GM12878 (cell line): ENCODE data around the gene OR2H1. TPM values are rescaled to one million over a fixed set of nuclear protein-coding genes. Genes with fewer than 3 reads are reported as not detected.

ENCODE experiments used
- ATAC-seq: fragments of 200-7000 bp; cut with Tn5 transposase; 3 replicates; pipeline ENCODE4 v1.9.1; 2020; ENCODE audit warnings: mild to moderate bottlenecking, moderate library complexity
- BruUV-seq: library from RNA; stranded (reverse); fragments of 400-500 nt; replicated peaks from 2 replicates; lab custom pipeline; 2021; lab: Mats Ljungman, UMichigan
- CTCF ChIA-PET: fragments of 300-600 bp; sonication (Branson Sonifier 250); formaldehyde crosslinking; extraction: SDS; loops from one replicate; lab custom pipeline; 2021; ENCODE audit warnings: inconsistent platforms; lab: Yijun Ruan, JAX
- POLR2A ChIA-PET: fragments of 350-600 bp; formaldehyde crosslinking; extraction: SDS; loops from one replicate; lab custom pipeline; 2021; ENCODE audit warnings: inconsistent platforms; lab: Charles Lee
- RAD21 ChIA-PET: fragments of 300-600 bp; sonication (Branson Sonifier 250); formaldehyde crosslinking; loops from one replicate; lab custom pipeline; 2023; ENCODE audit warnings: antibody characterized with exemption; ENCODE audit not compliant: unreplicated experiment; lab: Charles Lee
- SMC1A ChIA-PET: fragments of 300-600 bp; sonication (Branson Sonifier 250); formaldehyde crosslinking; loops from one replicate; lab custom pipeline; 2023; ENCODE audit not compliant: unreplicated experiment, uncharacterized antibody; lab: Charles Lee
- DNase-seq: peaks from one replicate; pipeline ENCODE4 v3.0.0-alpha.2; 2011; ENCODE audit warnings: low read depth, low spot score
- FAIRE-seq: peaks from 3 replicates; lab custom pipeline; 2011; peaks lifted over from hg19 to GRCh38; lab: Jason Lieb, UNC
- H2AFZ ChIP-seq: 2 replicates; pipeline ENCODE4 v1.6.0; 2011; ENCODE audit warnings: low read depth, low read length, control low read depth; ENCODE audit not compliant: control insufficient read depth
- H3K27ac ChIP-seq: 2 replicates; pipeline ENCODE4 v1.5.1; 2011; ENCODE audit warnings: control low read depth; ENCODE audit not compliant: control insufficient read depth, insufficient read depth
- H3K27me3 ChIP-seq, 2 experiments: replicated peaks in 1 of 2; 2 replicates each; pipeline versions ENCODE4 v1.6.0 to v1.6.1; 2011; ENCODE audit warnings: low read length in 1 of 2; ENCODE audit not compliant: control insufficient read depth in 2 of 2, insufficient read depth in 2 of 2
- H3K36me3 ChIP-seq, 2 experiments: 2 replicates each; pipeline ENCODE4 v1.5.1; 2011; ENCODE audit warnings: low read length in 1 of 2; ENCODE audit not compliant: control insufficient read depth in 2 of 2, insufficient read depth in 2 of 2
- H3K4me1 ChIP-seq: 2 replicates; pipeline ENCODE4 v1.6.1; 2011; ENCODE audit warnings: mild to moderate bottlenecking, low read length, moderate library complexity, mixed read lengths; ENCODE audit not compliant: control insufficient read depth, insufficient read depth
- H3K4me2 ChIP-seq: 2 replicates; pipeline ENCODE4 v1.6.0; 2011; ENCODE audit warnings: control low read depth; ENCODE audit not compliant: control insufficient read depth, insufficient read depth
- H3K4me3 ChIP-seq: fragments of 200-600 bp; sonication (generic); 2 replicates; pipeline ENCODE4 v1.5.1; 2016
- H3K79me2 ChIP-seq: 2 replicates; pipeline ENCODE4 v1.6.0; 2011; ENCODE audit warnings: low read length; ENCODE audit not compliant: control insufficient read depth, insufficient read depth
- H3K9ac ChIP-seq: 2 replicates; pipeline ENCODE4 v1.8.0; 2011; ENCODE audit warnings: low read length, control low read depth, mixed read lengths; ENCODE audit not compliant: control insufficient read depth, insufficient read depth
- H3K9me3 ChIP-seq: replicated peaks from 3 replicates; pipeline ENCODE4 v1.5.1; 2011; ENCODE audit warnings: mild to moderate bottlenecking, low read length; ENCODE audit not compliant: control insufficient read depth, insufficient read depth
- H4K20me1 ChIP-seq: 2 replicates; pipeline ENCODE4 v1.6.0; 2011; ENCODE audit not compliant: control insufficient read depth, insufficient read depth
- BHLHE40 ChIP-seq, 2 experiments: fragments of 450-650 bp in 1 of 2; IDR thresholded peaks; 2 replicates each; pipeline ENCODE4 v1.6.1; 2011 to 2017; ENCODE audit warnings: low read depth in 2 of 2, borderline replicate concordance in 1 of 2, improper control_type of control experiment in 1 of 2, low read length in 1 of 2, mild to moderate bottlenecking in 1 of 2
- EGR1 ChIP-seq, 2 experiments: IDR thresholded peaks; 1 replicate in 1 of 2; 2 replicates in 1 of 2; pipeline ENCODE4 v1.6.1; 2011 to 2012; ENCODE audit warnings: low read depth in 2 of 2, low read length in 2 of 2, borderline replicate concordance in 1 of 2, mild to moderate bottlenecking in 1 of 2, moderate library complexity in 1 of 2
- MTA2 ChIP-seq: fragments of 450-650 bp; IDR thresholded peaks from 2 replicates; pipeline ENCODE4 v1.6.1; 2016; ENCODE audit warnings: low read depth, mild to moderate bottlenecking, moderate library complexity
- MTA3 ChIP-seq: IDR thresholded peaks from 2 replicates; pipeline ENCODE4 v1.6.1; 2012; ENCODE audit warnings: low read length, inconsistent platforms, borderline replicate concordance
- NFXL1 ChIP-seq: fragments of 450-650 bp; IDR thresholded peaks from 2 replicates; pipeline ENCODE4 v1.6.1; 2017; ENCODE audit warnings: antibody characterized with exemption, mild to moderate bottlenecking, borderline replicate concordance
- NFYA ChIP-seq: IDR thresholded peaks from 2 replicates; pipeline ENCODE4 v1.6.1; 2011; ENCODE audit warnings: low read depth, mild to moderate bottlenecking, low read length, improper control_type of control experiment, borderline replicate concordance
- RUNX3 ChIP-seq: IDR thresholded peaks from 2 replicates; pipeline ENCODE4 v1.6.1; 2012; ENCODE audit warnings: low read length, inconsistent platforms
- SUPT20H ChIP-seq: IDR thresholded peaks from 2 replicates; pipeline ENCODE4 v1.6.1; 2011; ENCODE audit warnings: low read depth, mild to moderate bottlenecking, low read length, moderate library complexity, borderline replicate concordance; ENCODE audit not compliant: control insufficient read depth
- WGBS: methylation state at CpG from one replicate; pipeline ENCODE4 v1.1.6; 2016; ENCODE audit warnings: low lambda C conversion rate; ENCODE audit not compliant: insufficient replicate concordance, insufficient coverage; ENCODE audit errors: missing lambda C conversion rate; 5-methylcytosine and 5-hydroxymethylcytosine counted together
- in situ Hi-C: fragments of 300-500 bp; cut with MboI; formaldehyde crosslinking; loops from 9 replicates; pipeline ENCODE4 v1.14.3; 2018; ENCODE audit warnings: mixed read lengths
- intact Hi-C: fragments of 100-400 bp; cut with micrococcal nuclease; formaldehyde crosslinking; loops from one replicate; pipeline ENCODE4 v1.14.2; 2022; ENCODE audit not compliant: unreplicated experiment
- polyA plus RNA-seq, 11 experiments: library from polyadenylated mRNA; depleted of rRNA in 4 of 11; unstranded in 6 of 11; stranded (reverse) in 5 of 11; fragments of >200 nt; fragmentation: Nextera tagmentation in 4 of 11; fragmentation: Illumina TruSeq in 1 of 11; extraction: Ambion mirVana in 4 of 11; extraction: Trizol in 1 of 11; gene quantifications; 1 replicate in 1 of 11; 2 replicates in 10 of 11; pipeline versions ENCODE4 v1.2.1 to v1.2.3, GENCODE V29; 2011 to 2016; ENCODE audit warnings: inconsistent platforms in 2 of 11, missing spikeins in 2 of 11, low read depth in 1 of 11
- total RNA-seq, 4 experiments: library from RNA; depleted of rRNA in 3 of 4; stranded (reverse); fragments of >200 nt in 3 of 4; fragmentation: Illumina TruSeq in 1 of 4; extraction: Trizol in 1 of 4; gene quantifications; 2 replicates each; pipeline versions ENCODE4 v1.2.1 to v1.2.3, GENCODE V29; 2013 to 2021
- TF ChIP-seq, protein P1 (sequence below): fragments of 150-350 bp; IDR thresholded peaks from 2 replicates; pipeline ENCODE4 v1.6.1; 2016; ENCODE audit warnings: low read depth, low read length
- TF ChIP-seq, protein P2 (sequence below): fragments of 450-650 bp; IDR thresholded peaks from 2 replicates; pipeline ENCODE4 v1.6.1; 2017; ENCODE audit warnings: low read depth, mild to moderate bottlenecking, moderate library complexity
- TF ChIP-seq, protein P3 (sequence below): IDR thresholded peaks from 2 replicates; pipeline ENCODE4 v1.6.1; 2012; ENCODE audit warnings: improper control_type of control experiment, low read depth, low read length; ENCODE audit not compliant: insufficient replicate concordance

The OR2H1 gene
- total and polyA plus RNA-seq, 10 of the 15 experiments (the other 5 are each of a cell fraction or from before 2014, with no cell fraction given) = not detected

DNA sequence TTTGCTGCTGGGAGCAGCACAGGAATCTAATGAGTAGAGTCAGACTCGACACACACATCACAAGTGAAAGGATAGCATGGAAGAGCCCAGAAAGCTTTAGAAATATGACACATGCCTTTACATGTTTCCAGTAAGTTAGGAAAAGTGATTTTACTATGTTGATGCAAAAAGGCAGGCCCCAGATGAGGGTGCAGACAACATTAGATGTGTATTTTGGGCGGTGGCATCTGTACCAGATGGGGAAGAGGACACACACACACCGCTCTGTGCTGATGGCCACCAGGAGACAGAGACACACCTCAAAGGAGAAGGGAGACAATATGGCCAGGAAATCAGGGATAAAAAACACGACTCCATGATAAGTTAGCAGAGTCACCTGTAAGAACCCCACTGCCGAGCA, 30.2 kb downstream of the OR2H1 start:
- POLR2A ChIA-PET = no interaction called here
- SMC1A ChIA-PET = no interaction called here
- intact Hi-C loops = no loop called here
- Histone ChIP-seq H3K4me2 (no peak overlapping the region), H4K20me1 (no peaks in the 10 kb centered on the region), H2AFZ (no peak overlapping the region), H3K27me3 (no peaks in the 10 kb centered on the region; a peak in 1 of 4 replicates), H3K36me3 (no peaks in the 10 kb centered on the region), H3K9me3 (no peaks in the 10 kb centered on the region), H3K27ac (no peak overlapping the region), H3K79me2 (no peaks in the 10 kb centered on the region), H3K4me1 (no peaks in the 10 kb centered on the region), H3K4me3 (no peak overlapping the region), H3K9ac (no peak overlapping the region)
- no TSS peak for BruUV-seq
- TF ChIP-seq NFYA = no peak
- TF ChIP-seq, protein P1, sequence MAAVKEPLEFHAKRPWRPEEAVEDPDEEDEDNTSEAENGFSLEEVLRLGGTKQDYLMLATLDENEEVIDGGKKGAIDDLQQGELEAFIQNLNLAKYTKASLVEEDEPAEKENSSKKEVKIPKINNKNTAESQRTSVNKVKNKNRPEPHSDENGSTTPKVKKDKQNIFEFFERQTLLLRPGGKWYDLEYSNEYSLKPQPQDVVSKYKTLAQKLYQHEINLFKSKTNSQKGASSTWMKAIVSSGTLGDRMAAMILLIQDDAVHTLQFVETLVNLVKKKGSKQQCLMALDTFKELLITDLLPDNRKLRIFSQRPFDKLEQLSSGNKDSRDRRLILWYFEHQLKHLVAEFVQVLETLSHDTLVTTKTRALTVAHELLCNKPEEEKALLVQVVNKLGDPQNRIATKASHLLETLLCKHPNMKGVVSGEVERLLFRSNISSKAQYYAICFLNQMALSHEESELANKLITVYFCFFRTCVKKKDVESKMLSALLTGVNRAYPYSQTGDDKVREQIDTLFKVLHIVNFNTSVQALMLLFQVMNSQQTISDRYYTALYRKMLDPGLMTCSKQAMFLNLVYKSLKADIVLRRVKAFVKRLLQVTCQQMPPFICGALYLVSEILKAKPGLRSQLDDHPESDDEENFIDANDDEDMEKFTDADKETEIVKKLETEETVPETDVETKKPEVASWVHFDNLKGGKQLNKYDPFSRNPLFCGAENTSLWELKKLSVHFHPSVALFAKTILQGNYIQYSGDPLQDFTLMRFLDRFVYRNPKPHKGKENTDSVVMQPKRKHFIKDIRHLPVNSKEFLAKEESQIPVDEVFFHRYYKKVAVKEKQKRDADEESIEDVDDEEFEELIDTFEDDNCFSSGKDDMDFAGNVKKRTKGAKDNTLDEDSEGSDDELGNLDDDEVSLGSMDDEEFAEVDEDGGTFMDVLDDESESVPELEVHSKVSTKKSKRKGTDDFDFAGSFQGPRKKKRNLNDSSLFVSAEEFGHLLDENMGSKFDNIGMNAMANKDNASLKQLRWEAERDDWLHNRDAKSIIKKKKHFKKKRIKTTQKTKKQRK = no peak
- TF ChIP-seq, protein P2, sequence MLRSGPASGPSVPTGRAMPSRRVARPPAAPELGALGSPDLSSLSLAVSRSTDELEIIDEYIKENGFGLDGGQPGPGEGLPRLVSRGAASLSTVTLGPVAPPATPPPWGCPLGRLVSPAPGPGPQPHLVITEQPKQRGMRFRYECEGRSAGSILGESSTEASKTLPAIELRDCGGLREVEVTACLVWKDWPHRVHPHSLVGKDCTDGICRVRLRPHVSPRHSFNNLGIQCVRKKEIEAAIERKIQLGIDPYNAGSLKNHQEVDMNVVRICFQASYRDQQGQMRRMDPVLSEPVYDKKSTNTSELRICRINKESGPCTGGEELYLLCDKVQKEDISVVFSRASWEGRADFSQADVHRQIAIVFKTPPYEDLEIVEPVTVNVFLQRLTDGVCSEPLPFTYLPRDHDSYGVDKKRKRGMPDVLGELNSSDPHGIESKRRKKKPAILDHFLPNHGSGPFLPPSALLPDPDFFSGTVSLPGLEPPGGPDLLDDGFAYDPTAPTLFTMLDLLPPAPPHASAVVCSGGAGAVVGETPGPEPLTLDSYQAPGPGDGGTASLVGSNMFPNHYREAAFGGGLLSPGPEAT = no peak
- TF ChIP-seq NFXL1 = no peak
- TF ChIP-seq SUPT20H = no peak
- no peak for TF ChIP-seq EGR1 (IDR thresholded peaks at IDR 0.05; ENCODE audit: borderline replicate concordance in 1 of 2, low read depth in 2 of 2, low read length in 2 of 2)
- no peak for TF ChIP-seq BHLHE40 (IDR thresholded peaks at IDR 0.05; ENCODE audit: borderline replicate concordance in 1 of 2, low read depth in 2 of 2, low read length in 1 of 2)
- TF ChIP-seq, protein P3, sequence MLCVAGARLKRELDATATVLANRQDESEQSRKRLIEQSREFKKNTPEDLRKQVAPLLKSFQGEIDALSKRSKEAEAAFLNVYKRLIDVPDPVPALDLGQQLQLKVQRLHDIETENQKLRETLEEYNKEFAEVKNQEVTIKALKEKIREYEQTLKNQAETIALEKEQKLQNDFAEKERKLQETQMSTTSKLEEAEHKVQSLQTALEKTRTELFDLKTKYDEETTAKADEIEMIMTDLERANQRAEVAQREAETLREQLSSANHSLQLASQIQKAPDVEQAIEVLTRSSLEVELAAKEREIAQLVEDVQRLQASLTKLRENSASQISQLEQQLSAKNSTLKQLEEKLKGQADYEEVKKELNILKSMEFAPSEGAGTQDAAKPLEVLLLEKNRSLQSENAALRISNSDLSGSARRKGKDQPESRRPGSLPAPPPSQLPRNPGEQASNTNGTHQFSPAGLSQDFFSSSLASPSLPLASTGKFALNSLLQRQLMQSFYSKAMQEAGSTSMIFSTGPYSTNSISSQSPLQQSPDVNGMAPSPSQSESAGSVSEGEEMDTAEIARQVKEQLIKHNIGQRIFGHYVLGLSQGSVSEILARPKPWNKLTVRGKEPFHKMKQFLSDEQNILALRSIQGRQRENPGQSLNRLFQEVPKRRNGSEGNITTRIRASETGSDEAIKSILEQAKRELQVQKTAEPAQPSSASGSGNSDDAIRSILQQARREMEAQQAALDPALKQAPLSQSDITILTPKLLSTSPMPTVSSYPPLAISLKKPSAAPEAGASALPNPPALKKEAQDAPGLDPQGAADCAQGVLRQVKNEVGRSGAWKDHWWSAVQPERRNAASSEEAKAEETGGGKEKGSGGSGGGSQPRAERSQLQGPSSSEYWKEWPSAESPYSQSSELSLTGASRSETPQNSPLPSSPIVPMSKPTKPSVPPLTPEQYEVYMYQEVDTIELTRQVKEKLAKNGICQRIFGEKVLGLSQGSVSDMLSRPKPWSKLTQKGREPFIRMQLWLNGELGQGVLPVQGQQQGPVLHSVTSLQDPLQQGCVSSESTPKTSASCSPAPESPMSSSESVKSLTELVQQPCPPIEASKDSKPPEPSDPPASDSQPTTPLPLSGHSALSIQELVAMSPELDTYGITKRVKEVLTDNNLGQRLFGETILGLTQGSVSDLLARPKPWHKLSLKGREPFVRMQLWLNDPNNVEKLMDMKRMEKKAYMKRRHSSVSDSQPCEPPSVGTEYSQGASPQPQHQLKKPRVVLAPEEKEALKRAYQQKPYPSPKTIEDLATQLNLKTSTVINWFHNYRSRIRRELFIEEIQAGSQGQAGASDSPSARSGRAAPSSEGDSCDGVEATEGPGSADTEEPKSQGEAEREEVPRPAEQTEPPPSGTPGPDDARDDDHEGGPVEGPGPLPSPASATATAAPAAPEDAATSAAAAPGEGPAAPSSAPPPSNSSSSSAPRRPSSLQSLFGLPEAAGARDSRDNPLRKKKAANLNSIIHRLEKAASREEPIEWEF = no peak
- no peak for TF ChIP-seq MTA2
- no peak for TF ChIP-seq RUNX3
- no peak for TF ChIP-seq MTA3
- no peak for DNase-seq
- WGBS = 7% methylated on average over 5 of the region's 5 CpGs
- ATAC-seq = no peak
- CTCF ChIA-PET = no interaction called here
- FAIRE-seq = no peak
- RAD21 ChIA-PET = no interaction called here
- in situ Hi-C loops = no loop called here
